ENCODE measurements around the gene CD300A. TPM values are rescaled to one million over a fixed set of nuclear protein-coding genes. Genes with fewer than 3 reads are reported as not detected.

CD300A gene
- polyA plus RNA-seq, 1 donor (not counting 4 experiments of a cell fraction or from before 2014, with no cell fraction given) = 0.07 TPM

DNA sequence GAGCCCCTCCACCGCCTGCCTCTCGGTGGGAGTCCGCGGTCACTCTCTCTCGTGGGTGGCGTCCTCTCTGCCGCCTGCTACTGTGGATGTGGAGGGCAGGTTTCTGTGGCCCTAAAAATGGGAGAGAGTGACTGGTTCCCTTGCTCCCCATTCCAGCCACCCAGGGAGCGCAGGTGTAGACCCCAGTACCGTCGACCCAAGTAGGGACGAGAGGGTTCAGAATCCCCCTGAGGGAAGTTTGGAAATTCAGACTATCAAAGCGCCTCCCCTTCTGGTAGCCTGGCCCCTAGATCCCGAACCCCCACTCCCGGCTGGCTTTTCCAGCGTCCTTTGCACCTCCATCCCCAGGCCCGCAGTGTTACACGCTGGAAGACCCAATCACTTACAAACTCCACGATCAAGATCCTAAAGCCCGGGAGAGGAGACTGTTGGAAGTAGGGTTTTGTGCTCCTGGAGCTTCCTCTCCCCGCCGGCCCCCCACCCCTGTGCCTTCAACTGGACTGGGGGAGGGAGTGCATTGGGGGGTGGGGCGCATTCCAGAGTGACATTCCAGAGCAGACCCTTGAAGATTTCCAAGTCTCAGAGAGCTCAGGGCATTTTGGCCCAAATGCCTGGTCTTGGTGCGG, 33.6 kb upstream of the CD300A start:
- Histone ChIP-seq H3K79me2 (ENCODE audit: control insufficient read depth, insufficient read depth, low read length) (no peaks in the 10 kb centered on the region), H4K20me1 (ENCODE audit: control insufficient read depth, extremely low read depth, insufficient read depth, low read length) (no peaks in the 10 kb centered on the region), H3K4me2 (ENCODE audit: control insufficient read depth, extremely low read depth, insufficient read depth, low read depth, low read length) (peak overlapping the region; percentile 69), H3K27me3 (ENCODE audit: control insufficient read depth, extremely low read depth, insufficient read depth, low read length) (no peaks in the 10 kb centered on the region), H3K9ac (ENCODE audit: control insufficient read depth, extremely low read depth, insufficient read depth, low read length) (peak overlapping the region; percentile 88), H3K9me1 (ENCODE audit: control insufficient read depth, extremely low read depth, insufficient read depth, low read length) (no peaks in the 10 kb centered on the region), H3K36me3 (ENCODE audit: control insufficient read depth in 2 of 2, extremely low read depth in 1 of 2, insufficient read depth in 2 of 2, low read length in 2 of 2) (no peaks in the 10 kb centered on the region), H3K4me1 (ENCODE audit: control insufficient read depth, extremely low read depth, insufficient read depth, low read length) (peaks cover 19% of the 10 kb centered on the region), H3K9me3 (ENCODE audit: control insufficient read depth, low read depth, low read length) (no peaks in the 10 kb centered on the region), H2AFZ (ENCODE audit: control insufficient read depth, low read length) (peak overlapping the region; percentile 18), H3K4me3 (ENCODE audit: control insufficient read depth in 2 of 3, extremely low read depth in 1 of 3, insufficient read depth in 2 of 3, low read depth in 1 of 3, low read length in 3 of 3) (peak overlapping the region; percentile 47 to 58 (median 52)), H3K27ac (ENCODE audit: control insufficient read depth, insufficient read depth, low read length) (no peak overlapping the region)
- FAIRE-seq = no peak
- no peak for DNase-seq (ENCODE audit: low read depth, low spot score)
- dilution Hi-C loops (cut with MboI; ENCODE audit: extremely low pct_ligation_motif_present, low sequenced_read_pairs) = no loop called here
- TF ChIP-seq, protein P1, sequence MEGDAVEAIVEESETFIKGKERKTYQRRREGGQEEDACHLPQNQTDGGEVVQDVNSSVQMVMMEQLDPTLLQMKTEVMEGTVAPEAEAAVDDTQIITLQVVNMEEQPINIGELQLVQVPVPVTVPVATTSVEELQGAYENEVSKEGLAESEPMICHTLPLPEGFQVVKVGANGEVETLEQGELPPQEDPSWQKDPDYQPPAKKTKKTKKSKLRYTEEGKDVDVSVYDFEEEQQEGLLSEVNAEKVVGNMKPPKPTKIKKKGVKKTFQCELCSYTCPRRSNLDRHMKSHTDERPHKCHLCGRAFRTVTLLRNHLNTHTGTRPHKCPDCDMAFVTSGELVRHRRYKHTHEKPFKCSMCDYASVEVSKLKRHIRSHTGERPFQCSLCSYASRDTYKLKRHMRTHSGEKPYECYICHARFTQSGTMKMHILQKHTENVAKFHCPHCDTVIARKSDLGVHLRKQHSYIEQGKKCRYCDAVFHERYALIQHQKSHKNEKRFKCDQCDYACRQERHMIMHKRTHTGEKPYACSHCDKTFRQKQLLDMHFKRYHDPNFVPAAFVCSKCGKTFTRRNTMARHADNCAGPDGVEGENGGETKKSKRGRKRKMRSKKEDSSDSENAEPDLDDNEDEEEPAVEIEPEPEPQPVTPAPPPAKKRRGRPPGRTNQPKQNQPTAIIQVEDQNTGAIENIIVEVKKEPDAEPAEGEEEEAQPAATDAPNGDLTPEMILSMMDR (optimal IDR thresholded peaks at IDR 0.05 in 1 of 3, IDR thresholded peaks at IDR 0.05 in 1 of 3, conservative IDR thresholded peaks at IDR 0.05 in 1 of 3; ENCODE audit: extremely low read depth in 1 of 3, insufficient read depth in 2 of 3, low read length in 3 of 3) = no peak
- TF ChIP-seq EZH2 (IDR thresholded peaks at IDR 0.05; ENCODE audit: low read length) = no peak

DNA sequence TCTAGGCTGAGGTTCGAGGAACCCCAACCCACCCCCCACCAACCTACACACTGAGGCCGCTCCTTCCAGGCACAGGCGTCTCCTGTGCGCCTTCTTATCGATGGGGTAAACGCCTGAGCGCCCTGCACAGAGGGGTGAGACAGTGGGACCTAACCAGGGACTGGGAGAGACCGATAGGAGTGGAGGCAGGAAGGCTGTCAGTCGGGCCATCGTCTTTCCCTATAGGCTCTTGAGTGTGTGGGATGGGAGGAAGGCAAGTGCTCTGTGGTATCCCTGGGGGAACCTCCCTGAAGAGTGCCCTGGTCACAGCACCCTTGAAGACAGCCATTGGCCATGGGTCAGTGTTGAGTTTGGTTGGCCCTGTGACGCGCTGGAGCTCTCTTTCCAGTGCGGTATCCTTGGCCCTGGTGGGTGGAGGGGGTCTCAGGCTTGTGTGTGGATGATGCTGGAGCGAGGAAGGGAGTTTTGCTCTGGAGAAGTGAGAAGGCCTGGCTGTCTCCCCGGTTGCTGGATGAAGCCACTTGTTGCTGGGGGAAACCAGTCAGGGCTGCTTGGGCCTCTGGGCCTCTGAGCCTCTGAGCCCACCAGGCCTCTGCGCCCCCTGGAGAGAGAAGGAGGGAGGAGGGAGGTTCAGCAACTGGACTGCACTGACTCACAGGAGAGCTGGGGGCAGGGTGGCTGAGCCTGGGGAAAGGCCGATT, 32.9 kb upstream of the CD300A start:
- Histone ChIP-seq H3K4me1 (ENCODE audit: control insufficient read depth, extremely low read depth, insufficient read depth, low read length) (peaks cover 17% of the 10 kb centered on the region), H3K9ac (ENCODE audit: control insufficient read depth, extremely low read depth, insufficient read depth, low read length) (no peak overlapping the region), H3K27ac (ENCODE audit: control insufficient read depth, insufficient read depth, low read length) (no peak overlapping the region), H3K27me3 (ENCODE audit: control insufficient read depth, extremely low read depth, insufficient read depth, low read length) (no peaks in the 10 kb centered on the region), H3K4me3 (ENCODE audit: control insufficient read depth in 2 of 3, extremely low read depth in 1 of 3, insufficient read depth in 2 of 3, low read depth in 1 of 3, low read length in 3 of 3) (peak overlapping the region in 1 of 3 experiments; percentile 52), H3K4me2 (ENCODE audit: control insufficient read depth, extremely low read depth, insufficient read depth, low read depth, low read length) (no peak overlapping the region), H4K20me1 (ENCODE audit: control insufficient read depth, extremely low read depth, insufficient read depth, low read length) (no peaks in the 10 kb centered on the region), H3K79me2 (ENCODE audit: control insufficient read depth, insufficient read depth, low read length) (no peaks in the 10 kb centered on the region), H3K9me3 (ENCODE audit: control insufficient read depth, low read depth, low read length) (no peaks in the 10 kb centered on the region), H2AFZ (ENCODE audit: control insufficient read depth, low read length) (no peak overlapping the region), H3K36me3 (ENCODE audit: control insufficient read depth in 2 of 2, extremely low read depth in 1 of 2, insufficient read depth in 2 of 2, low read length in 2 of 2) (no peaks in the 10 kb centered on the region), H3K9me1 (ENCODE audit: control insufficient read depth, extremely low read depth, insufficient read depth, low read length) (no peaks in the 10 kb centered on the region)
- FAIRE-seq (no peak), DNase-seq (ENCODE audit: low read depth, low spot score) (no peak)
- dilution Hi-C loops (cut with MboI; ENCODE audit: extremely low pct_ligation_motif_present, low sequenced_read_pairs) = no loop called here
- TF ChIP-seq EZH2 (IDR thresholded peaks at IDR 0.05; ENCODE audit: low read length) = no peak
